GM20000 (cell line): ENCODE data around the gene PSMA7.

Experiments used
- DNase-seq: peaks from one replicate; pipeline ENCODE4 v3.0.0; 2012; ENCODE audit warnings: low spot score
- CTCF ChIP-seq: IDR thresholded peaks from 2 replicates; pipeline ENCODE4 v1.5.1; 2012; ENCODE audit warnings: mild to moderate bottlenecking, control low read depth; ENCODE audit errors: extremely low read depth, missing control alignments

The PSMA7 gene

GRCh38 chr20:62168890-62169435, 25.8 kb upstream of the PSMA7 start:
- TF ChIP-seq CTCF, result no peak
- no peak for DNase-seq

- no peak for TF ChIP-seq CTCF
- no peak for DNase-seq
Observed at GRCh38 chr20:62168061-62168460, 24.9 kb upstream of the PSMA7 start.

GRCh38 chr20:62167474-62167873, 24.3 kb upstream of the PSMA7 start:
- no peak for DNase-seq
- no peak for TF ChIP-seq CTCF

- no peak for TF ChIP-seq CTCF
- no peak for DNase-seq
Observed at GRCh38 chr20:62165762-62166399, 22.7 kb upstream of the PSMA7 start.

- no peak for DNase-seq
- no peak for TF ChIP-seq CTCF
Observed at GRCh38 chr20:62164879-62165761, 21.9 kb upstream of the PSMA7 start.

- no peak for DNase-seq
- no peak for TF ChIP-seq CTCF
Observed at GRCh38 chr20:62163986-62164762, 21.0 kb upstream of the PSMA7 start.
